Keratinocyte (primary cell): Measurements from ENCODE around the gene FILIP1. TPM values are rescaled to one million over a fixed set of nuclear protein-coding genes. Genes with fewer than 3 reads are reported as not detected.

ENCODE experiments used
- DNase-seq: peaks from one replicate; pipeline ENCODE4 v3.0.0-alpha.2; 2011; ENCODE audit warnings: low read depth, missing footprints, low spot score
- FAIRE-seq: peaks from 2 replicates; lab custom pipeline; 2011; peaks lifted over from hg19 to GRCh38; lab: Jason Lieb, UNC
- H2AFZ ChIP-seq: 2 replicates; pipeline ENCODE4 v1.6.0; 2012; ENCODE audit warnings: low read length, control low read depth, inconsistent platforms; ENCODE audit not compliant: control insufficient read depth
- H3K27ac ChIP-seq: 2 replicates; pipeline ENCODE4 v1.5.1; 2011; ENCODE audit warnings: low read length; ENCODE audit not compliant: control insufficient read depth, insufficient read depth
- H3K27me3 ChIP-seq: 3 replicates; pipeline ENCODE4 v1.6.0; 2011; ENCODE audit warnings: low read length; ENCODE audit not compliant: control insufficient read depth, insufficient read depth; ENCODE audit errors: extremely low read depth
- H3K36me3 ChIP-seq, 2 experiments: 2 replicates in 1 of 2; 3 replicates in 1 of 2; pipeline ENCODE4 v1.5.1; 2011; ENCODE audit warnings: low read length in 2 of 2, mild to moderate bottlenecking in 1 of 2; ENCODE audit not compliant: control insufficient read depth in 2 of 2, insufficient read depth in 2 of 2; ENCODE audit errors: extremely low read depth in 1 of 2
- H3K4me1 ChIP-seq: 3 replicates; pipeline ENCODE4 v1.5.1; 2011; ENCODE audit warnings: low read length; ENCODE audit not compliant: control insufficient read depth, insufficient read depth; ENCODE audit errors: extremely low read depth
- H3K4me2 ChIP-seq: 3 replicates; pipeline ENCODE4 v1.6.0; 2011; ENCODE audit warnings: low read depth, low read length; ENCODE audit not compliant: control insufficient read depth, insufficient read depth; ENCODE audit errors: extremely low read depth
- H3K4me3 ChIP-seq, 3 experiments: fragments of 200-600 bp in 1 of 3; sonication (generic) in 1 of 3; 2 replicates in 2 of 3; 3 replicates in 1 of 3; pipeline ENCODE4 v1.5.1; 2011 to 2016; ENCODE audit warnings: low read length in 3 of 3, mild to moderate bottlenecking in 3 of 3, control low read depth in 2 of 3, inconsistent platforms in 1 of 3, low read depth in 1 of 3, mixed read lengths in 1 of 3, mixed run types in 1 of 3, moderate library complexity in 1 of 3; ENCODE audit not compliant: control insufficient read depth in 2 of 3, insufficient read depth in 2 of 3; ENCODE audit errors: extremely low read depth in 1 of 3
- H3K79me2 ChIP-seq: 2 replicates; pipeline ENCODE4 v1.6.0; 2012; ENCODE audit warnings: low read length; ENCODE audit not compliant: control insufficient read depth, insufficient read depth
- H3K9ac ChIP-seq: 3 replicates; pipeline ENCODE4 v1.6.0; 2011; ENCODE audit warnings: low read length; ENCODE audit not compliant: control insufficient read depth, insufficient read depth; ENCODE audit errors: extremely low read depth
- H3K9me1 ChIP-seq: 3 replicates; pipeline ENCODE4 v1.6.0; 2011; ENCODE audit warnings: low read length; ENCODE audit not compliant: control insufficient read depth, insufficient read depth; ENCODE audit errors: extremely low read depth
- H3K9me3 ChIP-seq: 2 replicates; pipeline ENCODE4 v1.5.1; 2012; ENCODE audit warnings: low read depth, low read length; ENCODE audit not compliant: control insufficient read depth
- H4K20me1 ChIP-seq: 3 replicates; pipeline ENCODE4 v1.6.0; 2011; ENCODE audit warnings: low read length; ENCODE audit not compliant: control insufficient read depth, insufficient read depth; ENCODE audit errors: extremely low read depth
- CTCF ChIP-seq, 3 experiments: IDR thresholded peaks in 1 of 3; conservative IDR thresholded peaks in 1 of 3; optimal IDR thresholded peaks in 1 of 3; 2 replicates in 2 of 3; 3 replicates in 1 of 3; pipeline versions ENCODE3 to v1.5.1; 2011; ENCODE audit warnings: low read length in 3 of 3, mild to moderate bottlenecking in 3 of 3, moderate library complexity in 2 of 3, control low read depth in 1 of 3, inconsistent platforms in 1 of 3; ENCODE audit not compliant: insufficient read depth in 2 of 3; ENCODE audit errors: extremely low read depth in 1 of 3
- EZH2 ChIP-seq: IDR thresholded peaks from one replicate; pipeline ENCODE4 v1.6.1; 2012; ENCODE audit warnings: inconsistent platforms, mild to moderate bottlenecking, low read length, moderate library complexity
- dilution Hi-C: fragments of 300-500 bp; cut with MboI; formaldehyde crosslinking; loops from one replicate; pipeline ENCODE4 v1.7.0; 2020; ENCODE audit warnings: low sequenced_read_pairs; ENCODE audit not compliant: extremely low pct_ligation_motif_present
- polyA plus RNA-seq, 5 experiments: library from polyadenylated mRNA; depleted of rRNA in 3 of 5; stranded (reverse) in 3 of 5; stranded (forward) in 1 of 5; unstranded in 1 of 5; fragments of >200 nt; gene quantifications; 1 replicate in 1 of 5; 2 replicates in 3 of 5; 3 replicates in 1 of 5; pipeline versions ENCODE4 v1.2.1 to v1.2.3, GENCODE V29; 2011 to 2012; ENCODE audit warnings: missing spikeins in 2 of 5, low read depth in 1 of 5, low replicate concordance in 1 of 5

The FILIP1 gene
- polyA plus RNA-seq, 1 donor (not counting 4 experiments of a cell fraction or from before 2014, with no cell fraction given): 0.01 TPM

- Histone ChIP-seq H3K27ac (no peak overlapping the region), H2AFZ (no peak overlapping the region)
Measured at GRCh38 chr6:75429061-75429703, 64.4 kb downstream of the FILIP1 start.

DNA sequence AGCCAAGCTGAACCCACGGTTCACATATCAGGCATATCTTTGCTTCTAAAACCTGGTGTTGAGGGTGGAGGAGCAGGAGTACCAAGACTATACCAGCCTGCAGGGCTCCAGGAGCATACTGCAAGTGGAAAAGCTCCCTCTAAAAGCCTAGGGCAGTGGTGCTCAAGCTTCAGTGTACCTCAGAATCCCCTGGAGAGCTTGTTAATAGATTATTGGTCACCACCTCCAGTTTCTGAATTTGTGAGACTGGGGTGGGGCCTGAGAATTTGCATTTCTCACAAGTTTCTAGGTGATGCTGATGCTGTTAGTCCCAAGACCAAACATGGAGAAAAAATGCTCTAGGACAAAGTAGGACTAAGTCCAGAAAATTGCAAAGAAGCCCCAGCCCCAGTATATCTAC lies 65.4 kb downstream of the FILIP1 start:
- Histone ChIP-seq H3K79me2 (no peaks in the 10 kb centered on the region), H3K9ac (no peak overlapping the region), H3K36me3 (no peaks in the 10 kb centered on the region), H3K9me1 (no peaks in the 10 kb centered on the region), H4K20me1 (no peaks in the 10 kb centered on the region), H2AFZ (no peak overlapping the region), H3K4me2 (no peak overlapping the region), H3K27ac (no peak overlapping the region), H3K4me3 (no peak overlapping the region), H3K27me3 (no peaks in the 10 kb centered on the region), H3K9me3 (no peaks in the 10 kb centered on the region), H3K4me1 (peaks cover 9% of the 10 kb centered on the region)
- dilution Hi-C loops: no loop called here
- TF ChIP-seq CTCF (optimal IDR thresholded peaks at IDR 0.05 in 1 of 3, IDR thresholded peaks at IDR 0.05 in 1 of 3, conservative IDR thresholded peaks at IDR 0.05 in 1 of 3; ENCODE audit: extremely low read depth in 1 of 3, insufficient read depth in 2 of 3, low read length in 3 of 3) (no peak), EZH2 (no peak)
- no peak for FAIRE-seq
- no peak for DNase-seq

More at GRCh38 chr6:75429061-75429703, 64.4 kb downstream of the FILIP1 start:
- H3K9me3 ChIP-seq: no peaks in the 10 kb centered on the region
- no peaks in the 10 kb centered on the region for H3K36me3 ChIP-seq
- no peak for FAIRE-seq
- no peak overlapping the region for H3K9ac ChIP-seq
- no peaks in the 10 kb centered on the region for H3K27me3 ChIP-seq
- no peak for TF ChIP-seq CTCF (optimal IDR thresholded peaks at IDR 0.05 in 1 of 3, IDR thresholded peaks at IDR 0.05 in 1 of 3, conservative IDR thresholded peaks at IDR 0.05 in 1 of 3; ENCODE audit: extremely low read depth in 1 of 3, insufficient read depth in 2 of 3, low read length in 3 of 3)
- TF ChIP-seq EZH2: no peak
- DNase-seq: no peak
- no peaks in the 10 kb centered on the region for H4K20me1 ChIP-seq
- H3K4me2 ChIP-seq: no peak overlapping the region
- H3K4me3 ChIP-seq: no peak overlapping the region
- peaks cover 9% of the 10 kb centered on the region for H3K4me1 ChIP-seq
- H3K79me2 ChIP-seq: no peaks in the 10 kb centered on the region
- dilution Hi-C loops: no loop called here
- H3K9me1 ChIP-seq: no peaks in the 10 kb centered on the region
